GM12865 (cell line): Measurements from ENCODE around the gene EOMES.

ENCODE experiments used
- DNase-seq: peaks from one replicate; pipeline ENCODE4 v3.0.0; 2010; ENCODE audit warnings: low read depth
- H3K4me3 ChIP-seq: 2 replicates; pipeline ENCODE4 v1.5.1; 2011; ENCODE audit warnings: mild to moderate bottlenecking, low read depth, low read length, control low read depth
- TF ChIP-seq, protein P1 (sequence below): IDR thresholded peaks from 2 replicates; pipeline ENCODE4 v1.5.1; 2011; ENCODE audit warnings: low read length, control low read depth, low read depth, inconsistent platforms; ENCODE audit not compliant: insufficient read depth; ENCODE audit errors: missing control alignments

The EOMES gene

DNA sequence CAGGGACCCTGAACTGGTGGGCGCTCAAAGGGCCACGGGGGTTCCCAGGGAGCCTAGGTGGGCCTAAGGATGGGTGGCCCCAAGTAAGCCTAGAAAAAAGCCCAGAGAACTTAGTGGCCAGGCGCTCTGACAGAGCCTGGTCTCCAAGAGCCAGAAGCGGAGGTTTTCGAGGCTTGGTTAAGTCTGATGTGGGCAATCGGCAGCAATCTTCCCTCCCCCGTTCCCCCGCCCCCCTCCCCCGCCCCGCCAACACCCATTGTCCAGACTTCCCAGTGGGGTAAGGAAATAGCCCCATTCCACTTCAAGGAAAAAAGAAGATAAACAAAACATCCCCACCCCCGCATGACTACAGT is 6.7 kb downstream of the EOMES start:
- TF ChIP-seq, protein P1, sequence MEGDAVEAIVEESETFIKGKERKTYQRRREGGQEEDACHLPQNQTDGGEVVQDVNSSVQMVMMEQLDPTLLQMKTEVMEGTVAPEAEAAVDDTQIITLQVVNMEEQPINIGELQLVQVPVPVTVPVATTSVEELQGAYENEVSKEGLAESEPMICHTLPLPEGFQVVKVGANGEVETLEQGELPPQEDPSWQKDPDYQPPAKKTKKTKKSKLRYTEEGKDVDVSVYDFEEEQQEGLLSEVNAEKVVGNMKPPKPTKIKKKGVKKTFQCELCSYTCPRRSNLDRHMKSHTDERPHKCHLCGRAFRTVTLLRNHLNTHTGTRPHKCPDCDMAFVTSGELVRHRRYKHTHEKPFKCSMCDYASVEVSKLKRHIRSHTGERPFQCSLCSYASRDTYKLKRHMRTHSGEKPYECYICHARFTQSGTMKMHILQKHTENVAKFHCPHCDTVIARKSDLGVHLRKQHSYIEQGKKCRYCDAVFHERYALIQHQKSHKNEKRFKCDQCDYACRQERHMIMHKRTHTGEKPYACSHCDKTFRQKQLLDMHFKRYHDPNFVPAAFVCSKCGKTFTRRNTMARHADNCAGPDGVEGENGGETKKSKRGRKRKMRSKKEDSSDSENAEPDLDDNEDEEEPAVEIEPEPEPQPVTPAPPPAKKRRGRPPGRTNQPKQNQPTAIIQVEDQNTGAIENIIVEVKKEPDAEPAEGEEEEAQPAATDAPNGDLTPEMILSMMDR = no peak
- H3K4me3 ChIP-seq = no peak overlapping the region
- no peak for DNase-seq

DNA sequence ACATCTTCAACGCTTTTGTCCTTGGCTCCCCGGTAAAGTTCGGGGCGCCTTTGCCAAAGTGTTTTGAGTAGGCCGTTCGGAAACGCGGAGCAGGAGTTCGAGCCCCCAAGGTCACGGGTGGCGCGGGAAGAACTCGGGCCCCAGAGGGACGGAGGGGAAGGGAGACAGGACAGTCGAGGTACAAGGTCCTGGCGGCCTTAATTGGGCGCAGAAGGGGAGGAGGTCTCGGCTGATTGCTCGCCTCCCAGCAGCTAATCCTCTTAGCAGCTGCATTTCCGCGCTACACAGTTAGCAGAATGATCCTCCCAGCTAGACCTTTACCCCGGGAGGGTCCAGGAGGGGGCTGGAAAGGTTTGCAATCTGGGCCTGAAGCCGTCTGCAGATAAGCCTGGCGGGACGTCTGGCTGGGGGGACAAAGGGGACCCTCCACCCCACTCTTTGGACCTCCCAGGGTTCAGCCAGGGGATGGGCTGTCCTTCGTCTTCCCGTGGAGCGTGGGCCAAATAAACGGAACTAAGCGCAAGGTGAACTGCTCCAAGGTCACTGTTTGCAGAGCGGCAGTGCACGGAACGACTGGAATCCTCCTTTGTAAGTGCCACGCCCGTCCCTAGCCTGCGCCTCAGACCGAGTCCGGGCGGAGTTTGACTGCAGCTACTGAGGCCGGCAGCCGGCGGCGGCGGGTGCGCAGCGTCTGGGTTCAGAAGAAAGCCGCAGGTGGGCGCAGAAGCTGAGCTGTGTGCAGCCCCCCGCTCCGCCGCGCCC is 7.2 kb downstream of the EOMES start:
- no peak overlapping the region for H3K4me3 ChIP-seq
- TF ChIP-seq, protein P1 = no peak
- no peak for DNase-seq

DNA sequence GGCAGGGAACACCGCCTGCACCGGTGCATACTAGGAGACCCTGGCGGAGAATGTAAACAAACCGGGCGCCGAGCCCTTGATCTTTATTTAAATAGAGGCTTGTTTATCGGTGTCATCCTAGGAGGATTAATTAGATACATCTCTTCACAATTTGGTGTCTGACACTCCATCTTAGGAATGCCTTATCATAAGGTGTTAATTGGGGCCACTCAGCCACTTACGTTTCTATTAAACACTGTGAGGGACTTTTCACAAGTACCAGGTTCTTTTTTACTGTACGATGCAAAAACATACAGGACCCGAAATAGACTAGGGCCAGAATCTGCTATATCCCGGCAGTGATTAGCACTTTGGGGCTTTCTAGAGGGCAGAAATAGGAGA is 8.0 kb downstream of the EOMES start:
- H3K4me3 ChIP-seq = no peak overlapping the region
- no peak for DNase-seq
- TF ChIP-seq, protein P1 = no peak

DNA sequence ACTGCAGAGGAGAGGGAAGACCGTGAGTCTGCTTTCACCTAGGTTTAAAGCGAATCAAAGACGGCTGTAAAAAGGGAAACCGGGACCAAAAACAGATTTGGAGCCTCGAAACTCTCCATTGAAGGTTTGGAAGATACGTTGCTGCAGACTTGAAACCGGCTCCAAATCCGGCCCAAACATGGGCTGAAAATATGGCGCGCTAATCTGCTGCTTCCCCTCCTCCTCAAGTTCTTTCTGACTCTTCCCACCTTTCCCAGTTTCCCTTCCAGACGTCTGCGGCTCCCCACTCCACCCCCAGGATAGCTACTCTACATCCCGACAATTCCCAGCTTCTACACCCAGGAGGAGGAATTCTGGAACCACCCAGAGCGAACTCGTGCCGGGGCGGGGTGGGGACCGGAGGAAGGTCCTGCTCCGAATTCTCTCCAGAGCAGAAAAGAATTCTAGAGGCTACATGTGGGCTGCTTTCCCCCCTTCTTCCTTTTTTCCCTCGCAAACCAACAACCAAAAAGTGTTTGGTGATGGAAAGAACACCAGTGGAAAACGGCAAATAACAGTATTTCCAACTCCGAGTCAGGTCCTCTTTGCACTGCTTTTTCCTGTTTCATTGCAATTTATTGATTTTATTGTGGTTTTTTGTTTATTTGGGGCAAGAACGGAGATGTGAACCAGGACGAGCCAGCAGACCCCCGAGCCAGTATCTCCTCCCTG is 8.5 kb downstream of the EOMES start:
- TF ChIP-seq, protein P1 = no peak
- H3K4me3 ChIP-seq = peak overlapping the region; percentile 77
- DNase-seq = no peak

DNA sequence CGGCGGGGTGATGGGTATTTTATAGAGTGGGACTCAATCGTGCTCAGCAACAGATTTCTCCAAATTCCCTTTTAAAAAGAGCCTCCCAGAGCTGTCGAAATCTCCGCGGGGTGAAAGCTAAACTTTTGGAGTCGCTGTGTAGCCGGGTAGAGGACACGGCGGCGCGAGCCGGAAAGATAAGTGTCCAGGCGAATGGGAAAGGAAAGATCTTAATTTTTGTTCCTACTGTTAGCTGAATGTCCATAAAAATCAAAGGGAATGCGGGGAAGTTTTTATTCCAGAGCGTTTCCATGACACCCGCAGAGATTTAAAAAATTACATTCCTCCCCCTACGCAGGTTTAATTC is 9.1 kb downstream of the EOMES start:
- TF ChIP-seq, protein P1 = no peak
- H3K4me3 ChIP-seq = peak overlapping the region; percentile 77
- no peak for DNase-seq

DNA sequence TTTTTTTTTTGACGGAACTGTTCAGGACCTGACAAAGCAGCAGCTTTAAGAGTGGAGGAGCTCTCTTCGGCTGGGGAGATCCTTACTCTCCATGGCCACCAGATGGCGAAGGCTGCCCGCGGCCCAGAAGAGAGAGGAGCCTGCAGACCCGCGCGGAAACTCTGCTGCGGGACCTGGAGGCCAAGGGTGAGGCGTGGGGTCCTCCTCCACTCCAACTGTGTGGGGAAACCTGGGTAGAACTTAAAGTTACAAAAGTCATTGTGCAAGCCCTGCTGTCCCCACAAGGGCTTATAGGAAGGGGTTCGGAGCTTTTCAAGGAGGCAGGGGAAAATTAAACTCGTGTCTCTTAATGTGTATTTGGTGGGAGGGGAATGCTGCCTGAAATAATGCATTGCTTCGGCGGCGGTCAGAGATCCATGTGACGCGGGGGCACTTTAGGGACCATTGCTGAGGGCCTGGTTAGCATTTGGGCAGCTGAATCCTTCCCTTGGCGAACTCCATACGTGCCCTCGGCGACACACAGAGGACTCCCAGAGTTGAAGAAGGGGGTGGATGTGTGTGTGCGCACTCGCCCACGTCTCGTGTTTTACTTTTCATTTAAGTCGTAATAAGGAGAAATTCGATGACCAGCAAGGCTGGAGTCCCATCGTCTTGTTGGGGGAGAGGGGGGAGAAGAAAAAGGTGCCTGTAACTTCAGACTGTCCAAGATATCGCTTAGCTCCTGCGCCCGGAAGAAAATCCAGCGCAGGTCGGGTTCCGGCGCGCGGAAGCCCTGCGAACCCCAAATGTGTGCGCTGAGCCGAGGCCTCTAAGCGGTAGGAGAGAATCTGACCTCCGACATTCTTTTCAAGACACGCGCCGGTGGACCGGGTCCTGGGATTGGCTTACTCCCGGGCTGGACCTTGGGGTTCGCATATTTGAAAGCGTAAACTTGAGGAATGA is 9.7 kb downstream of the EOMES start:
- peak overlapping the region; percentile 77 for H3K4me3 ChIP-seq
- TF ChIP-seq, protein P1 = peak; percentile 77
- peak; percentile 85 for DNase-seq
